Left lung (tissue), 10 donors: ENCODE results near the gene VPS37C. TPM values are rescaled to one million over a fixed set of nuclear protein-coding genes. Genes with fewer than 3 reads are reported as not detected.
A peak's percentile ranks its signal among the peaks of the same experiment; 100 is the strongest.

Source experiments
- ATAC-seq: fragments of 200-7000 bp; cut with Tn5 transposase; one replicate; pipeline ENCODE4 v1.9.1; 2020; ENCODE audit warnings: moderate library complexity
- DNase-seq, 4 donors: peaks; one replicate each; pipeline ENCODE4 v3.0.0-alpha.2; 2013 to 2020
- H3K27ac ChIP-seq, 2 donors: fragments of 200-600 bp; sonication (generic) in 1 of 2; one replicate each; pipeline versions ENCODE4 v1.5.0 to v1.8.0; 2020 to 2021
- H3K27me3 ChIP-seq, 2 donors: fragments of 200-600 bp; sonication (generic) in 1 of 2; one replicate each; pipeline versions ENCODE4 v1.5.0 to v1.8.0; 2020 to 2021
- H3K36me3 ChIP-seq, 2 donors: fragments of 200-600 bp; sonication (generic) in 1 of 2; one replicate each; pipeline versions ENCODE4 v1.5.0 to v1.8.0; 2020 to 2021
- H3K4me1 ChIP-seq, 2 donors: fragments of 200-600 bp; one replicate each; pipeline ENCODE4 v1.8.0; 2021
- H3K4me3 ChIP-seq, 2 donors: fragments of 200-600 bp; sonication (generic) in 1 of 2; one replicate each; pipeline versions ENCODE4 v1.5.0 to v1.8.0; 2020 to 2021; ENCODE audit warnings: mild to moderate bottlenecking in 1 of 2
- H3K9me3 ChIP-seq, 2 donors: fragments of 200-600 bp; sonication (generic) in 1 of 2; one replicate each; pipeline versions ENCODE4 v1.5.0 to v1.8.0; 2020 to 2021
- intact Hi-C, 2 donors: fragments of 100-400 bp; cut with DNase I; formaldehyde crosslinking; loops; one replicate each; pipeline versions ENCODE4 v1.11.2 to v1.14.2; 2022
- polyA plus RNA-seq, 6 donors: library from polyadenylated mRNA; unstranded; fragments of 120-200 nt; gene quantifications; one replicate each; pipeline ENCODE4 v1.2.1, GENCODE V29; 2013; ENCODE audit not compliant: insufficient read length in 6 of 6
- total RNA-seq, 2 donors: library from RNA; stranded (reverse); fragmentation: NEBNext Ultra II Directional; extraction: Animal tissue kit (Norgen Biotek cat#: 25700); gene quantifications; one replicate each; pipeline ENCODE4 v1.2.1, GENCODE V29; 2021
- TF ChIP-seq, protein P1 (sequence below), 2 donors: fragments of 200-600 bp; sonication (generic) in 1 of 2; IDR thresholded peaks; one replicate each; pipeline versions ENCODE4 v1.5.0 to v1.8.0; 2021; ENCODE audit warnings: antibody characterized with exemption in 2 of 2
- donor health status: DM: no; HTN: yes; CAD: no.
- donor health status: DM: no; HTN: no; CAD: no.

Gene VPS37C
- total and polyA plus RNA-seq, 8 donors = 14.7 to 30.8 (median 17.7) TPM

DNA sequence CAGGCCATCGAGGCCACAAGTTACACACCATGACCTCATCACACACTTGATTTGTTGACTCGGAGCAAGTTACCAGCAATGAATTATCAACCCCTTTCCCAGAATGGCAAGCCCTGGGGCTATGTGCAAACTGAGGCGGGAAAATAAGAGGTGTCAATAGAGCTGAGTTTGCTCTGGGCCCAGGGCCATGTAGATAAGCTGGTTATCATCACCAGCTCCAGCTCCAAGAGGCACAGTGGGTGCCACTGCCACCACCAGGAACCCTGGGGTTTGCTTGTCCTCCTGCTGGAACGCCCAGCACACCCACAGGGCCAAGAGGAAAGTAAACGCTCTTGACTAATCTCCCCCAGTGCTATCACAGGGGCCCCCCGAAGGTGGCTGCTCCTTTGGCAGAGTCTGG is 13.0 kb upstream of the VPS37C start:
- H3K36me3 ChIP-seq = no peaks in the 10 kb centered on the region
- no peak overlapping the region for H3K27ac ChIP-seq
- intact Hi-C loops = no loop called here
- ATAC-seq (no peak), DNase-seq (no peak)
- H3K27me3 ChIP-seq = peaks cover 0 to 8% of the 10 kb centered on the region in 2 donors
- H3K4me3 ChIP-seq = no peak overlapping the region
- TF ChIP-seq, protein P1, sequence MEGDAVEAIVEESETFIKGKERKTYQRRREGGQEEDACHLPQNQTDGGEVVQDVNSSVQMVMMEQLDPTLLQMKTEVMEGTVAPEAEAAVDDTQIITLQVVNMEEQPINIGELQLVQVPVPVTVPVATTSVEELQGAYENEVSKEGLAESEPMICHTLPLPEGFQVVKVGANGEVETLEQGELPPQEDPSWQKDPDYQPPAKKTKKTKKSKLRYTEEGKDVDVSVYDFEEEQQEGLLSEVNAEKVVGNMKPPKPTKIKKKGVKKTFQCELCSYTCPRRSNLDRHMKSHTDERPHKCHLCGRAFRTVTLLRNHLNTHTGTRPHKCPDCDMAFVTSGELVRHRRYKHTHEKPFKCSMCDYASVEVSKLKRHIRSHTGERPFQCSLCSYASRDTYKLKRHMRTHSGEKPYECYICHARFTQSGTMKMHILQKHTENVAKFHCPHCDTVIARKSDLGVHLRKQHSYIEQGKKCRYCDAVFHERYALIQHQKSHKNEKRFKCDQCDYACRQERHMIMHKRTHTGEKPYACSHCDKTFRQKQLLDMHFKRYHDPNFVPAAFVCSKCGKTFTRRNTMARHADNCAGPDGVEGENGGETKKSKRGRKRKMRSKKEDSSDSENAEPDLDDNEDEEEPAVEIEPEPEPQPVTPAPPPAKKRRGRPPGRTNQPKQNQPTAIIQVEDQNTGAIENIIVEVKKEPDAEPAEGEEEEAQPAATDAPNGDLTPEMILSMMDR (IDR thresholded peaks at IDR 0.05) = no peak
- H3K9me3 ChIP-seq = peaks cover 0 to 5% of the 10 kb centered on the region in 2 donors
- peaks cover 0 to 16% of the 10 kb centered on the region in 2 donors for H3K4me1 ChIP-seq

DNA sequence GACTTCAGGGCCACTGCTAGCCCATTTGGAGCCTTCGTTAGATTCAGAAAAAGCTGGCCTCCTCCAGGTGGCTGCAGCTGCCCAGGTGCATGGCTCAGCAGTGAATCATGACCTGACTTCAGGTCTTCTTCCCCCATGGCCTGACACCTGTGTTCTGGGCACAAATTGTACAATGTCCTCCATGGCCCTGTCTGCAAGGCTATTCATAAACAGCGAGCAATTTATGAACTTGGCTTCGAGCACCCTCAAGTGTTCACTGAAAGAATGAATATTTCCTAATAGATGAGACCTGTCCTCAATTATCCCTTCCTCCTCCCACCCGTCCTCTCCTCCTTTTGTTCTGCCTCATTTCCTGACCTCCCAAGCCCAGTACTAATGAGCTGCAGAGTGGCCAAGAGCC is 12.2 kb upstream of the VPS37C start:
- peaks cover 0 to 8% of the 10 kb centered on the region in 2 donors for H3K27me3 ChIP-seq
- H3K4me3 ChIP-seq = no peak overlapping the region
- H3K9me3 ChIP-seq = peaks cover 0 to 5% of the 10 kb centered on the region in 2 donors
- no peak overlapping the region for H3K27ac ChIP-seq
- TF ChIP-seq, protein P1 (IDR thresholded peaks at IDR 0.05) = no peak
- peak; percentile 15 for ATAC-seq
- H3K4me1 ChIP-seq = peaks cover 0 to 16% of the 10 kb centered on the region in 2 donors
- intact Hi-C loops = no loop called here
- no peak for DNase-seq
- no peaks in the 10 kb centered on the region for H3K36me3 ChIP-seq

GRCh38 chr11:61172888-61173287 is 11.7 kb upstream of the VPS37C start:
- H3K9me3 ChIP-seq = peaks cover 0 to 5% of the 10 kb centered on the region in 2 donors
- no peaks in the 10 kb centered on the region for H3K36me3 ChIP-seq
- TF ChIP-seq, protein P1 (IDR thresholded peaks at IDR 0.05) = no peak
- DNase-seq = no peak
- H3K4me3 ChIP-seq = no peak overlapping the region
- intact Hi-C loops = no loop called here
- peak overlapping the region in 1 of 2 donors; percentile 73 for H3K27ac ChIP-seq
- no peak for ATAC-seq
- peaks cover 0 to 20% of the 10 kb centered on the region in 2 donors for H3K4me1 ChIP-seq
- peaks cover 0 to 8% of the 10 kb centered on the region in 2 donors for H3K27me3 ChIP-seq

DNA sequence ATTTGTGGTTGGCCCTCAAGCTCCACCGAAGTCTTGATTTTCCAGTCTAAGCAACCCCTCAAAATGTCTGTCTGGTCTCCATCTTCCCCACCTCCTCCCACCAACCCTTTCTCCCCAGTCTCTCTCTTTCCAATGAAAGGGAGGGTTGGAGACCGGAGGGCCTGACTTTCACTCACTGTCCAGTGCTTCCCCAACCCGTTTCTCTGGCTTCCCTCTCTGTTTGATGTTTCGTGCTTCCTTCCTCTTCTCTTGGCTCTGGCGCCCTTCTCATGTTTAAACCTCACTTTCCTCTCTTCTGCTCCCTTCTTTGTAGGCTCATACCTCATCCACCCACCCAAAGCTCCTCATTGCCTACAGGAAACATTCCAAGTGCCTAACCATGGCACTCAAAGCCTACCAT is 11.1 kb upstream of the VPS37C start:
- no peak for DNase-seq
- Histone ChIP-seq H3K36me3 (no peaks in the 10 kb centered on the region), H3K27ac (peak overlapping the region in 1 of 2 donors; percentile 73), H3K9me3 (peaks cover 0 to 5% of the 10 kb centered on the region in 2 donors), H3K4me1 (peaks cover 0 to 25% of the 10 kb centered on the region in 2 donors), H3K27me3 (peaks cover 0 to 8% of the 10 kb centered on the region in 2 donors), H3K4me3 (no peak overlapping the region)
- ATAC-seq = no peak
- TF ChIP-seq, protein P1 (IDR thresholded peaks at IDR 0.05) = no peak
- intact Hi-C loops = no loop called here

GRCh38 chr11:61171907-61172306 is 10.7 kb upstream of the VPS37C start:
- peak overlapping the region in 1 of 2 donors; percentile 73 for H3K27ac ChIP-seq
- intact Hi-C loops = no loop called here
- DNase-seq (no peak), ATAC-seq (peak; percentile 20)
- H3K4me1 ChIP-seq = peaks cover 0 to 26% of the 10 kb centered on the region in 2 donors
- no peak overlapping the region for H3K4me3 ChIP-seq
- no peaks in the 10 kb centered on the region for H3K36me3 ChIP-seq
- peaks cover 0 to 8% of the 10 kb centered on the region in 2 donors for H3K27me3 ChIP-seq
- TF ChIP-seq, protein P1 (IDR thresholded peaks at IDR 0.05) = no peak
- H3K9me3 ChIP-seq = peaks cover 0 to 5% of the 10 kb centered on the region in 2 donors
